Measurements from ENCODE around the gene PACSIN2. TPM values are rescaled to one million over a fixed set of nuclear protein-coding genes. Genes with fewer than 3 reads are reported as not detected.
A peak's percentile ranks its signal among the peaks of the same experiment; 100 is the strongest.

PACSIN2 gene
- total RNA-seq, 1 donor from 2014 or later: 95.5 TPM

DNA sequence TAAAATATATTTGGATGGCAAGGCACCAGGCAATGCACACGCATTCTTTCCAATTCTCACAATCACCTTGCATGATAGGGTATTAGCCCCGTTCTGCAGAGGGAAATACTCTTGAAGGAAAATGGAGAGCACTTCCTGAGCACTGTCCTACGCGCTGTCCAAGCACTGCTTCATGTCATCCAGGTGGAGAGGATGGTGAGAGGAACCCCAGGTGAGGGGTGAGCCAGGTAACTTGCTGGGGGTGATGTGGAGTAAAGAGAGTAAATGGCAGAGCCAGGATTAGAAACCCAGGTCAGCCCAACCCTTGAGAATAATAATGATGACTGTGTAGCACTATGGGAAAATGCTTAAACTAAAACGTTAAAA is 711 bp upstream of the PACSIN2 start:
- intact Hi-C loops (cut with DNase I): loop anchor here (1.0 to 2.0 kb wide), 4 partner anchors 21 to 146 kb away; no protein-coding TSS in a partner anchor
- Histone ChIP-seq H3K27ac (peak overlapping the region in 1 of 2 donors; percentile 75), H3K36me3 (no peaks in the 10 kb centered on the region), H3K4me3 (peak overlapping the region; percentile 91 to 99), H3K27me3 (no peaks in the 10 kb centered on the region), H3K9me3 (no peaks in the 10 kb centered on the region), H3K4me1 (peaks cover 3 to 6% of the 10 kb centered on the region in 2 donors)
- TF ChIP-seq, protein P1, sequence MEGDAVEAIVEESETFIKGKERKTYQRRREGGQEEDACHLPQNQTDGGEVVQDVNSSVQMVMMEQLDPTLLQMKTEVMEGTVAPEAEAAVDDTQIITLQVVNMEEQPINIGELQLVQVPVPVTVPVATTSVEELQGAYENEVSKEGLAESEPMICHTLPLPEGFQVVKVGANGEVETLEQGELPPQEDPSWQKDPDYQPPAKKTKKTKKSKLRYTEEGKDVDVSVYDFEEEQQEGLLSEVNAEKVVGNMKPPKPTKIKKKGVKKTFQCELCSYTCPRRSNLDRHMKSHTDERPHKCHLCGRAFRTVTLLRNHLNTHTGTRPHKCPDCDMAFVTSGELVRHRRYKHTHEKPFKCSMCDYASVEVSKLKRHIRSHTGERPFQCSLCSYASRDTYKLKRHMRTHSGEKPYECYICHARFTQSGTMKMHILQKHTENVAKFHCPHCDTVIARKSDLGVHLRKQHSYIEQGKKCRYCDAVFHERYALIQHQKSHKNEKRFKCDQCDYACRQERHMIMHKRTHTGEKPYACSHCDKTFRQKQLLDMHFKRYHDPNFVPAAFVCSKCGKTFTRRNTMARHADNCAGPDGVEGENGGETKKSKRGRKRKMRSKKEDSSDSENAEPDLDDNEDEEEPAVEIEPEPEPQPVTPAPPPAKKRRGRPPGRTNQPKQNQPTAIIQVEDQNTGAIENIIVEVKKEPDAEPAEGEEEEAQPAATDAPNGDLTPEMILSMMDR (IDR thresholded peaks at IDR 0.05): no peak
- no peak for DNase-seq (ENCODE audit: low spot score in 2 of 2)

DNA sequence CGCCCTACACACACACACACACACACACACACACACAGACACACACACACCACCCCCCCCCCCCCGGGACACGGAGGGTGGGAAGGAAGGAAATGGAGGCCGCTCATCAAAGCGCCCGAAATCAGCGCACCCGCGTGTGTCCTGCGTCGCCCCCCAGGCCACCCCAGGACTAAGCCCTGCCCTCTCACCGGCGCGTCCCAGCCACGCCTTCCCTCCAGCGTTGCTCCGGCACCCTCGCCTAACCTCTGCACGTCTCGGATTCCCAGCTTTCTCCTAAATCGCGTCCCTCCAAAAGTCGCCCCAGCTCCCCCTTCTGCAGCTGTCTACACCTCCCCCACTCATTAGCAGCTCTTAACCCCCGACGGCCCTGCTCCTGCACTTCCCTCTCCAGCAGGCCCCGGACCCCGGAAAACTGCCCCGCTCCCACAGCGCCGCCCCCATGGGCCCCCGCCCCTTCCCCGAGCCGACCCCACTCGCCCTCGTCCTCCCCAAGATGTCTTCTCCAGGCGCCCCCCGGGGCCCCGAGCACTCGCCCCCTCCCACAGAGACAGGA is 557 bp downstream of the PACSIN2 start:
- TF ChIP-seq, protein P1 (IDR thresholded peaks at IDR 0.05): no peak
- Histone ChIP-seq H3K9me3 (no peaks in the 10 kb centered on the region), H3K4me3 (peak overlapping the region; percentile 91 to 99), H3K4me1 (peaks cover 3 to 7% of the 10 kb centered on the region in 2 donors), H3K36me3 (no peaks in the 10 kb centered on the region), H3K27me3 (no peaks in the 10 kb centered on the region), H3K27ac (peak overlapping the region; percentile 41 to 75)
- intact Hi-C loops (cut with DNase I): loop anchor here (2.0 kb wide), 3 partner anchors 20 to 106 kb away; no protein-coding TSS in a partner anchor
- DNase-seq (ENCODE audit: low spot score in 2 of 2): no peak

DNA sequence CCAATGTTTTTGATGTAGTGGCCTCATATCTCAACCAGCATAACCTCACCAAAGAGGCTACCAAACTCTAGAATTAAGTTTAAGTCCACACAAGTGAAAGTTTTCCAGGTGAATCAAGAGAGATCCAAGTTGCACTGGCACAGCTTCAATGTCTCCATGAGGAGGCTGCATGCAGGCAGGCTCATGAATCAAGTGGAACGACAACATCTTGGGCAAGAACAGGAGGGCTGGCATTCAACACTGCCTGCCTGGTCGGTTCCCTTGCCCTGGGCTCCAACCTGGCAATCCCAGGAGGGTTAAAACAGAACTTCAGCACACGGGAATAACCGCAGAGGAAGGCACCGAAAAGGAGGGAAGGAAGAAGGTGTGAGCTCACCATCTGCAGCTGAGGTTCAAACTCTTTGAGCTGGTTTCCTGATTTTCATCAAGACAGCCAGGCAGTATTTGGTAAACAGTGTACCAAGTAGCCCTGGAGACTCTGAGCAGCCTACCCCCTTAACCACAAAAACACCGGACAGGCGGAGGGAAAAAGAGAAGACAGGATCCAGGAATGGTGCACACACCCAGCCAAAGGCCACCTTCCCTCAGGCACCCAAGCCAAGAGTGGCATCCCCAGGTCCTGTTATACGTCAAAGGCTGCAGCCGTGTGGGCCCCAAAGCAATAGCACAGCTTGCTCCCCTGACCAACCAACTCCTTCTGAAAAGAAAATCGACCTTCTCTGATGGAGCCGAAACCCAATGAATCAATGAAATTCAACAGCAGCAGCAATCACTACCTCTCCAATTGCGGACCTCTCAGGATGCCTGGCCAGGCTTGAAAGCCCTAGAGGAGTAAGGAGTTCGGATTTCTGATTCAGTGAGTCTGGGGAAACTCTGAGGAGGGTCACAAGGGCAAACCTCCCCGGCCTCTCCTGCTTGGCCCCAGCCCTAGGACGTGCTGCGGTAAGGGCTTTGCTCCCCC is 1.3 kb downstream of the PACSIN2 start:
- H3K27ac ChIP-seq: peak overlapping the region; percentile 41 to 75
- intact Hi-C loops (cut with DNase I): loop anchor here (2.0 kb wide), 3 partner anchors 19 to 105 kb away; no protein-coding TSS in a partner anchor
- no peaks in the 10 kb centered on the region for H3K9me3 ChIP-seq
- TF ChIP-seq, protein P1 (IDR thresholded peaks at IDR 0.05): no peak
- H3K4me3 ChIP-seq: peak overlapping the region; percentile 91 to 99
- DNase-seq (ENCODE audit: low spot score in 2 of 2): no peak
- no peaks in the 10 kb centered on the region for H3K27me3 ChIP-seq
- no peaks in the 10 kb centered on the region for H3K36me3 ChIP-seq
- peaks cover 8 to 12% of the 10 kb centered on the region in 2 donors for H3K4me1 ChIP-seq

DNA sequence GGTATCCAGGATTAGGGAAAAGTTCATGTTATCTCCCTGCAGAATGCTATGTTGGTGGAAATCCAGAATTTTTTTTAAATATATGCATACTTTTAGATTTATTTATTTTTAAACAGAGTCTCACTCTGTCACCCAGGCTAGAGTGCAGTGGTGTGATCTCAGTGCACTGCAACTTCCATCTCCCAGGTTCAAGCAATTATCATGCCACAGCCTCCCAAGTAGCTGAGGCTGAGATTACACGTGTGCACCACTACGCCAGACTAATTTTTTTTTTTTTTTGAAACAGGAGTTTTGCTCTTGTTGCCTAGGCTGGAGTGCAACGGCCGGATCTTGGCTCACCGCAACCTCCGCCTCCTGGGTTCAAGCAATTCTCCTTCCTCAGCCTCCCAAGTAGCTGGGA is 2.6 kb downstream of the PACSIN2 start:
- no peak overlapping the region for H3K4me3 ChIP-seq
- peaks cover 19 to 21% of the 10 kb centered on the region in 2 donors for H3K4me1 ChIP-seq
- intact Hi-C loops (cut with DNase I): no loop called here
- TF ChIP-seq, protein P1 (IDR thresholded peaks at IDR 0.05): no peak
- H3K27me3 ChIP-seq: no peaks in the 10 kb centered on the region
- H3K27ac ChIP-seq: no peak overlapping the region
- no peaks in the 10 kb centered on the region for H3K36me3 ChIP-seq
- no peak for DNase-seq (ENCODE audit: low spot score in 2 of 2)
- H3K9me3 ChIP-seq: no peaks in the 10 kb centered on the region

DNA sequence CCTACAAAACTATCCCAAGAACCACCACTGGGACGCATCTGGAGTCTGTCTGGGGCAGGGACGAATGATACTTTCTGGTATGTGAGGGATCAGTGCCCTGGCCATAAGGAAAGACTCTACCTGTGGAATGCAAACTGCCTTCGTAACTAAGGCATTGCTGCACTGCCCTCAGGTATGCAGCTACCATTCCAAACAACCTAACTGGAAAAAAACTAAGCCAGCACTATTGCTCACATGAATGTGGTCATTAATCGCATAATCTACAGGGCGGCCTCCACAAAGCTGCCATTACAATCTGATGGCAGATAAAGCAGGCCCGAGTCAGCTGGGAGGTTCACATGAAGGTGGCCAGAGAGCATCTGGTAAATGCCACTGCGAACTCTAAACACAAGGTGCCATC is 3.9 kb downstream of the PACSIN2 start:
- H3K36me3 ChIP-seq: no peaks in the 10 kb centered on the region
- DNase-seq (ENCODE audit: low spot score in 2 of 2): no peak
- no peak overlapping the region for H3K27ac ChIP-seq
- peaks cover 22 to 26% of the 10 kb centered on the region in 2 donors for H3K4me1 ChIP-seq
- intact Hi-C loops (cut with DNase I): no loop called here
- no peaks in the 10 kb centered on the region for H3K9me3 ChIP-seq
- no peaks in the 10 kb centered on the region for H3K27me3 ChIP-seq
- TF ChIP-seq, protein P1 (IDR thresholded peaks at IDR 0.05): no peak
- H3K4me3 ChIP-seq: no peak overlapping the region

Measured in ascending aorta (tissue), 2 donors.